A549 (cell line): ENCODE results near the gene CD226.

Experiments used
- CHD2 ChIP-seq: fragments of 150-350 bp; IDR thresholded peaks from 2 replicates; pipeline ENCODE4 v1.6.1; 2014; ENCODE audit warnings: low read length; ENCODE audit not compliant: partially characterized antibody
- CTCF ChIP-seq: fragments of >200 bp; sonication (Bioruptor Twin); formaldehyde crosslinking; IDR thresholded peaks from 3 replicates; pipeline ENCODE4 v1.5.1; 2016
- EP300 ChIP-seq, 2 experiments: fragments of >200 bp; sonication (Bioruptor Twin); formaldehyde crosslinking; IDR thresholded peaks; 2 replicates in 1 of 2; 3 replicates in 1 of 2; pipeline ENCODE4 v1.6.1; 2016 to 2017
- HEYL ChIP-seq: fragments of 250-450 bp; sonication (Bioruptor Pico); IDR thresholded peaks from 2 replicates; pipeline ENCODE4 v1.8.0; 2021; ENCODE audit warnings: mild to moderate bottlenecking, moderate library complexity
- HMGXB4 ChIP-seq: fragments of 250-450 bp; sonication (Bioruptor Pico); IDR thresholded peaks from 2 replicates; pipeline ENCODE4 v1.5.0; 2021; ENCODE audit warnings: mild to moderate bottlenecking, moderate library complexity, borderline replicate concordance
- KDM1A ChIP-seq: fragments of 200-600 bp; sonication (generic); IDR thresholded peaks from 2 replicates; pipeline ENCODE4 v1.6.1; 2016; ENCODE audit warnings: low read depth, mild to moderate bottlenecking
- MAZ ChIP-seq: fragments of 150-350 bp; IDR thresholded peaks from 2 replicates; pipeline ENCODE4 v1.6.1; 2014; ENCODE audit warnings: antibody characterized with exemption, low read depth, low read length, borderline replicate concordance
- POLR2AphosphoS2 ChIP-seq: conservative IDR thresholded peaks from 2 replicates; pipeline ENCODE4 v1.6.1; 2012; ENCODE audit warnings: low read length, improper control_type of control experiment, inconsistent platforms
- REST ChIP-seq: fragments of 200-600 bp; sonication (generic); IDR thresholded peaks from 2 replicates; pipeline ENCODE4 v1.6.1; 2016; ENCODE audit warnings: antibody characterized with exemption, mild to moderate bottlenecking, moderate library complexity
- USF2 ChIP-seq: fragments of 450-650 bp; IDR thresholded peaks from 2 replicates; pipeline ENCODE4 v1.6.1; 2014; ENCODE audit warnings: antibody characterized with exemption

GRCh38 chr18:69894467-69894866, 53.2 kb downstream of the CD226 start:
- TF ChIP-seq KDM1A (no peak), CTCF (no peak), USF2 (no peak), EP300 (IDR thresholded peaks at IDR 0.05) (no peak), MAZ (no peak), CHD2 (no peak), REST (no peak), POLR2AphosphoS2 (no peak), HMGXB4 (CRISPR knock-in tag) (no peak), HEYL (CRISPR knock-in tag) (no peak)
